Measurements from ENCODE around the gene ENTHD1. TPM values are rescaled to one million over a fixed set of nuclear protein-coding genes. Genes with fewer than 3 reads are reported as not detected.

ENTHD1 gene
- total RNA-seq, 2 experiments from 2014 or later = not detected

- ChIA-PET CTCF (ENCODE audit: unreplicated experiment) (no interaction called here), POLR2A (no interaction called here)
- Histone ChIP-seq H3K9me3 (ENCODE audit: low read length) (no peaks in the 10 kb centered on the region), H4K20me1 (ENCODE audit: insufficient read depth, low read length) (no peaks in the 10 kb centered on the region), H3K4me3 (ENCODE audit: low read depth, low read length, poor library complexity, severe bottlenecking) (no peak overlapping the region), H3K4me1 (ENCODE audit: insufficient read depth, low read length, poor library complexity, severe bottlenecking) (no peaks in the 10 kb centered on the region), H3K36me3 (ENCODE audit: insufficient read depth, low read length) (no peaks in the 10 kb centered on the region), H3K79me2 (ENCODE audit: insufficient read depth, low read depth, low read length) (no peaks in the 10 kb centered on the region), H3K27ac (ENCODE audit: low read depth, low read length, poor library complexity, severe bottlenecking) (no peak overlapping the region), H2AFZ (ENCODE audit: low read length) (no peak overlapping the region), H3K9me2 (ENCODE audit: insufficient read depth, low read length) (no peaks in the 10 kb centered on the region), H3K4me2 (ENCODE audit: low read length) (no peak overlapping the region)
- intact Hi-C loops (cut with micrococcal nuclease; ENCODE audit: unreplicated experiment) = no loop called here
- TF ChIP-seq CTCF (conservative IDR thresholded peaks at IDR 0.05; ENCODE audit: low read length) (no peak), EZH2phosphoT487 (IDR thresholded peaks at IDR 0.05; ENCODE audit: borderline replicate concordance, low read depth, low read length) (no peak)
- DNase-seq (ENCODE audit: low spot score) = no peak
- no TSS peak for BruUV-seq (replicated peaks)
Observed at GRCh38 chr22:39717099-39717498, 176.5 kb downstream of the ENTHD1 start.

GRCh38 chr22:39716534-39716933 is 177.0 kb downstream of the ENTHD1 start:
- no TSS peak for BruUV-seq (replicated peaks)
- no peak for DNase-seq (ENCODE audit: low spot score)
- intact Hi-C loops (cut with micrococcal nuclease; ENCODE audit: unreplicated experiment) = no loop called here
- Histone ChIP-seq H3K4me3 (ENCODE audit: low read depth, low read length, poor library complexity, severe bottlenecking) (no peak overlapping the region), H4K20me1 (ENCODE audit: insufficient read depth, low read length) (no peaks in the 10 kb centered on the region), H3K9me2 (ENCODE audit: insufficient read depth, low read length) (no peaks in the 10 kb centered on the region), H3K9me3 (ENCODE audit: low read length) (no peaks in the 10 kb centered on the region), H3K36me3 (ENCODE audit: insufficient read depth, low read length) (no peaks in the 10 kb centered on the region), H2AFZ (ENCODE audit: low read length) (no peak overlapping the region), H3K79me2 (ENCODE audit: insufficient read depth, low read depth, low read length) (no peaks in the 10 kb centered on the region), H3K4me2 (ENCODE audit: low read length) (no peak overlapping the region), H3K27ac (ENCODE audit: low read depth, low read length, poor library complexity, severe bottlenecking) (no peak overlapping the region), H3K4me1 (ENCODE audit: insufficient read depth, low read length, poor library complexity, severe bottlenecking) (no peaks in the 10 kb centered on the region)
- ChIA-PET POLR2A (no interaction called here), CTCF (ENCODE audit: unreplicated experiment) (no interaction called here)
- TF ChIP-seq EZH2phosphoT487 (IDR thresholded peaks at IDR 0.05; ENCODE audit: borderline replicate concordance, low read depth, low read length) (no peak), CTCF (conservative IDR thresholded peaks at IDR 0.05; ENCODE audit: low read length) (no peak)

- BruUV-seq (replicated peaks) = no TSS peak
- DNase-seq (ENCODE audit: low spot score) = no peak
- TF ChIP-seq CTCF (conservative IDR thresholded peaks at IDR 0.05; ENCODE audit: low read length) (no peak), EZH2phosphoT487 (IDR thresholded peaks at IDR 0.05; ENCODE audit: borderline replicate concordance, low read depth, low read length) (no peak)
- POLR2A ChIA-PET = interaction anchor here (1.2 kb wide), 1 partner anchor 155 kb away, joined by 3 read pairs; no protein-coding TSS in a partner anchor
- Histone ChIP-seq H3K27ac (ENCODE audit: low read depth, low read length, poor library complexity, severe bottlenecking) (no peak overlapping the region), H3K9me2 (ENCODE audit: insufficient read depth, low read length) (no peaks in the 10 kb centered on the region), H3K36me3 (ENCODE audit: insufficient read depth, low read length) (no peaks in the 10 kb centered on the region), H2AFZ (ENCODE audit: low read length) (no peak overlapping the region), H3K79me2 (ENCODE audit: insufficient read depth, low read depth, low read length) (no peaks in the 10 kb centered on the region), H3K4me3 (ENCODE audit: low read depth, low read length, poor library complexity, severe bottlenecking) (no peak overlapping the region), H4K20me1 (ENCODE audit: insufficient read depth, low read length) (no peaks in the 10 kb centered on the region), H3K4me1 (ENCODE audit: insufficient read depth, low read length, poor library complexity, severe bottlenecking) (no peaks in the 10 kb centered on the region), H3K9me3 (ENCODE audit: low read length) (no peaks in the 10 kb centered on the region), H3K4me2 (ENCODE audit: low read length) (no peak overlapping the region)
- CTCF ChIA-PET (ENCODE audit: unreplicated experiment) = no interaction called here
- intact Hi-C loops (cut with micrococcal nuclease; ENCODE audit: unreplicated experiment) = no loop called here
Observed at GRCh38 chr22:39715778-39716495, 177.6 kb downstream of the ENTHD1 start.
